Neural progenitor cell (in vitro differentiated cells): ENCODE results near the gene PLA2G3. TPM values are rescaled to one million over a fixed set of nuclear protein-coding genes. Genes with fewer than 3 reads are reported as not detected.

ENCODE experiments used
- DNase-seq: peaks from one replicate; pipeline ENCODE4 v3.0.0-alpha.2; 2016; ENCODE audit warnings: low spot score
- H2AFZ ChIP-seq: fragments of 200-600 bp; sonication (generic); replicated peaks from 2 replicates; pipeline ENCODE4 v1.6.1; 2016; ENCODE audit warnings: antibody characterized with exemption
- H3F3A ChIP-seq: fragments of 200-600 bp; sonication (generic); 2 replicates; pipeline ENCODE4 v1.6.1; 2016; ENCODE audit warnings: antibody characterized with exemption, low read depth
- H3K27ac ChIP-seq: fragments of 200-600 bp; sonication (generic); 2 replicates; pipeline ENCODE4 v1.5.1; 2016; ENCODE audit warnings: mild to moderate bottlenecking
- H3K27me3 ChIP-seq: fragments of 200-600 bp; sonication (generic); 2 replicates; pipeline ENCODE4 v1.6.1; 2016; ENCODE audit warnings: mild to moderate bottlenecking, moderate library complexity
- H3K36me3 ChIP-seq: fragments of 200-600 bp; sonication (generic); 2 replicates; pipeline ENCODE4 v1.5.1; 2016
- H3K4me1 ChIP-seq: fragments of 200-600 bp; sonication (generic); 2 replicates; pipeline ENCODE4 v1.6.1; 2016; ENCODE audit warnings: mixed run types
- H3K4me2 ChIP-seq: fragments of 200-600 bp; sonication (generic); 2 replicates; pipeline ENCODE4 v1.6.1; 2016
- H3K4me3 ChIP-seq: fragments of 200-600 bp; sonication (generic); 2 replicates; pipeline ENCODE4 v1.5.1; 2016
- H3K79me2 ChIP-seq: fragments of 200-600 bp; sonication (generic); 2 replicates; pipeline ENCODE4 v1.6.1; 2016; ENCODE audit warnings: low read depth
- H3K9ac ChIP-seq: fragments of 200-600 bp; sonication (generic); 2 replicates; pipeline ENCODE4 v1.6.1; 2016
- H3K9me3 ChIP-seq: fragments of 200-600 bp; sonication (generic); 2 replicates; pipeline ENCODE4 v1.5.1; 2016; ENCODE audit warnings: low read depth
- H4K20me1 ChIP-seq: fragments of 200-600 bp; sonication (generic); 2 replicates; pipeline ENCODE4 v1.6.1; 2016; ENCODE audit warnings: low read depth
- H3K27ac Mint-ChIP-seq: 3 replicates; pipeline ENCODE4 v1.8.0; 2021; ENCODE audit warnings: mixed read lengths
- H3K27me3 Mint-ChIP-seq: 2 replicates; pipeline ENCODE4 v1.8.0; 2022; ENCODE audit warnings: low read depth, mild to moderate bottlenecking, inconsistent platforms, moderate library complexity, mixed read lengths; ENCODE audit not compliant: insufficient read depth
- H3K36me3 Mint-ChIP-seq: 3 replicates; pipeline ENCODE4 v1.8.0; 2021; ENCODE audit warnings: mixed read lengths
- H3K4me1 Mint-ChIP-seq: 3 replicates; pipeline ENCODE4 v1.8.0; 2021; ENCODE audit warnings: mixed read lengths
- H3K4me3 Mint-ChIP-seq: 3 replicates; pipeline ENCODE4 v1.8.0; 2021; ENCODE audit warnings: mild to moderate bottlenecking, moderate library complexity, mixed read lengths
- H3K9me3 Mint-ChIP-seq: 3 replicates; pipeline ENCODE4 v1.8.0; 2020; ENCODE audit warnings: mixed read lengths
- CTCF ChIP-seq: fragments of 200-600 bp; sonication (generic); IDR thresholded peaks from 2 replicates; pipeline ENCODE4 v1.5.1; 2017; ENCODE audit warnings: antibody characterized with exemption, mild to moderate bottlenecking
- EZH2 ChIP-seq: fragments of 200-600 bp; sonication (generic); IDR thresholded peaks from 2 replicates; pipeline ENCODE4 v1.6.1; 2017; ENCODE audit warnings: antibody characterized with exemption, mild to moderate bottlenecking, moderate library complexity
- EZH2phosphoT487 ChIP-seq: fragments of 200-600 bp; sonication (generic); IDR thresholded peaks from 2 replicates; pipeline ENCODE4 v1.6.1; 2017; ENCODE audit warnings: antibody characterized with exemption
- total RNA-seq: library from RNA; depleted of rRNA; stranded (reverse); fragments of >200 nt; gene quantifications from 2 replicates; pipeline ENCODE4 v1.2.3, GENCODE V29; 2015; ENCODE audit warnings: low replicate concordance

PLA2G3 gene
- total RNA-seq, 1 donor from 2014 or later = 0.41 TPM

GRCh38 chr22:31105282-31105929 lies 34.9 kb downstream of the PLA2G3 start:
- Histone ChIP-seq H4K20me1 (peaks cover 12% of the 10 kb centered on the region), H3K79me2 (no peaks in the 10 kb centered on the region), H3K9ac (no peak overlapping the region), H2AFZ (no peak overlapping the region), H3K27ac (no peak overlapping the region), H3K4me1 (no peaks in the 10 kb centered on the region), H3K9me3 (no peaks in the 10 kb centered on the region), H3K27me3 (peaks cover 44% of the 10 kb centered on the region), H3K4me2 (peak overlapping the region; percentile 55), H3K36me3 (no peaks in the 10 kb centered on the region), H3K4me3 (no peak overlapping the region), H3F3A (peaks cover 7% of the 10 kb centered on the region)
- Mint-ChIP-seq H3K36me3 (peaks cover 2% of the 10 kb centered on the region), H3K4me3 (peak overlapping the region; percentile 41), H3K27ac (no peak overlapping the region), H3K4me1 (peaks cover 12% of the 10 kb centered on the region), H3K27me3 (peaks cover 5% of the 10 kb centered on the region), H3K9me3 (no peaks in the 10 kb centered on the region)
- DNase-seq = no peak
- no peak for TF ChIP-seq EZH2
- TF ChIP-seq EZH2phosphoT487 = no peak
- TF ChIP-seq CTCF = no peak

DNA sequence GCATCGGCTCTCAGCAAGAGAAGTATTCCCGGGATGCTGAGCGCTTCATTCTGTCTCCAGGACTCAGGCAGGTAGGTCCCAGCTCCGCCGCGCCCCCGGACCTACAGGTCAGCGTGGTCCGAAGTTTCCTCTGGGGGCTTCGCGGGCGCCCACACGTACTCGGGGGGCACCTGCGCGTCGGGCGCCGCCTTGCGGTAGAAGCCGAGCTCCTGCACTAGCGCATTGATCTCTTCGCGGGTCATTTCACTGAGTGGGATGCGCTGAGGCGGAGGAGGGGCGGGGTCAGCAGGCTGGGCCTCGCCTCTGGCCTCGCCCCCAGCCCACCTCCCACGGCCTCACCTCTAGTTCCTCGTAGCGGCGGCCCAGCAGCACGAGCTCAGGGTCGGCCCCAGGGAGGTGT lies 35.4 kb downstream of the PLA2G3 start:
- Histone ChIP-seq H3K27ac (no peak overlapping the region), H4K20me1 (peaks cover 12% of the 10 kb centered on the region), H3K9ac (no peak overlapping the region), H3K4me1 (no peaks in the 10 kb centered on the region), H3K4me2 (peak overlapping the region; percentile 55), H3K9me3 (no peaks in the 10 kb centered on the region), H3K79me2 (no peaks in the 10 kb centered on the region), H3F3A (peaks cover 7% of the 10 kb centered on the region), H3K27me3 (peaks cover 44% of the 10 kb centered on the region), H3K4me3 (no peak overlapping the region), H3K36me3 (no peaks in the 10 kb centered on the region), H2AFZ (no peak overlapping the region)
- peaks cover 2% of the 10 kb centered on the region for H3K36me3 Mint-ChIP-seq
- TF ChIP-seq EZH2 (no peak), CTCF (peak; percentile 85)
- peak; percentile 90 for DNase-seq
- no peaks in the 10 kb centered on the region for H3K9me3 Mint-ChIP-seq
- no peak overlapping the region for H3K4me3 Mint-ChIP-seq
- H3K4me1 Mint-ChIP-seq = peaks cover 12% of the 10 kb centered on the region
- H3K27ac Mint-ChIP-seq = no peak overlapping the region
- H3K27me3 Mint-ChIP-seq = peaks cover 5% of the 10 kb centered on the region

- TF ChIP-seq EZH2 = no peak
- no peak for TF ChIP-seq EZH2phosphoT487
- TF ChIP-seq CTCF = no peak
- Histone ChIP-seq H3K27me3 (peaks cover 44% of the 10 kb centered on the region), H3K36me3 (no peaks in the 10 kb centered on the region), H3K9ac (no peak overlapping the region), H3K79me2 (no peaks in the 10 kb centered on the region), H3K4me1 (no peaks in the 10 kb centered on the region), H3K4me2 (no peak overlapping the region), H3F3A (peaks cover 7% of the 10 kb centered on the region), H3K27ac (no peak overlapping the region), H4K20me1 (peaks cover 12% of the 10 kb centered on the region), H3K9me3 (no peaks in the 10 kb centered on the region), H2AFZ (no peak overlapping the region), H3K4me3 (no peak overlapping the region)
- Mint-ChIP-seq H3K27me3 (peaks cover 5% of the 10 kb centered on the region), H3K9me3 (no peaks in the 10 kb centered on the region), H3K4me3 (no peak overlapping the region), H3K27ac (no peak overlapping the region), H3K4me1 (peaks cover 12% of the 10 kb centered on the region), H3K36me3 (peaks cover 2% of the 10 kb centered on the region)
- DNase-seq = no peak
Observed at GRCh38 chr22:31103899-31104694, 36.2 kb downstream of the PLA2G3 start.
